ENCODE results near the gene DOK5.

The DOK5 gene

GRCh38 chr20:54565255-54565654 lies 89.9 kb downstream of the DOK5 start:
- no peak for DNase-seq

GRCh38 chr20:54566031-54566688 lies 90.8 kb downstream of the DOK5 start:
- no peak for DNase-seq

- no peak for DNase-seq
Observed at GRCh38 chr20:54570561-54570960, 95.2 kb downstream of the DOK5 start.

- DNase-seq = no peak
Observed at GRCh38 chr20:54572665-54573435, 97.5 kb downstream of the DOK5 start.

- DNase-seq = no peak
Observed at GRCh38 chr20:54573838-54574237, 98.4 kb downstream of the DOK5 start.

GRCh38 chr20:54576518-54576917 lies 101.1 kb downstream of the DOK5 start:
- no peak for DNase-seq

GRCh38 chr20:54577637-54578036 lies 102.2 kb downstream of the DOK5 start:
- no peak for DNase-seq

- DNase-seq = no peak
Observed at GRCh38 chr20:54585217-54585616, 109.8 kb downstream of the DOK5 start.

- no peak for DNase-seq
Observed at GRCh38 chr20:54587408-54587807, 112.0 kb downstream of the DOK5 start.

GRCh38 chr20:54589402-54590030 lies 114.1 kb downstream of the DOK5 start:
- no peak for DNase-seq

- no peak for DNase-seq
Observed at GRCh38 chr20:54590856-54591255, 115.5 kb downstream of the DOK5 start.

GRCh38 chr20:54596651-54597050 lies 121.3 kb downstream of the DOK5 start:
- no peak for DNase-seq

- no peak for DNase-seq
Observed at GRCh38 chr20:54598352-54598751, 123.0 kb downstream of the DOK5 start.

GRCh38 chr20:54600634-54601033 lies 125.2 kb downstream of the DOK5 start:
- no peak for DNase-seq

GRCh38 chr20:54601831-54602515 lies 126.6 kb downstream of the DOK5 start:
- no peak for DNase-seq

GRCh38 chr20:54605319-54605718 lies 129.9 kb downstream of the DOK5 start:
- DNase-seq = no peak

GRCh38 chr20:54606380-54606779 lies 131.0 kb downstream of the DOK5 start:
- DNase-seq = no peak

GRCh38 chr20:54608039-54608745 lies 132.8 kb downstream of the DOK5 start:
- DNase-seq = no peak

GRCh38 chr20:54608943-54609342 lies 133.6 kb downstream of the DOK5 start:
- no peak for DNase-seq

GRCh38 chr20:54611708-54612412 lies 136.5 kb downstream of the DOK5 start:
- no peak for DNase-seq

- DNase-seq = no peak
Observed at GRCh38 chr20:54618412-54618811, 143.0 kb downstream of the DOK5 start.

GRCh38 chr20:54619181-54619580 lies 143.8 kb downstream of the DOK5 start:
- DNase-seq = no peak

Measured in activated CD4-positive, CD25-positive, alpha-beta regulatory T cell (primary cell).